G401 (cell line): ENCODE results near the gene CNFN. TPM values are rescaled to one million over a fixed set of nuclear protein-coding genes. Genes with fewer than 3 reads are reported as not detected.

ENCODE experiments used
- total RNA-seq: library from RNA; depleted of rRNA; stranded (reverse); fragments of >200 nt; shearing (Covaris generic); gene quantifications from 2 replicates; pipeline ENCODE4 v1.2.3, GENCODE V29; 2014; rRNA removed

Gene CNFN
- total RNA-seq, 1 experiment from 2014 or later: 3.9 TPM

Other genes starting within 250 kb of the CNFN start
- gene DEDD2, start 172.6 kb downstream of the CNFN start, total RNA-seq: 41.1 and 52.0 TPM in 2 replicates
- 7.9 and 13.6 TPM in 2 replicates for gene ZNF526, start 170.0 kb downstream of the CNFN start, total RNA-seq
- 30.0 and 37.1 TPM in 2 replicates for gene GSK3A, start 147.7 kb downstream of the CNFN start, total RNA-seq
- gene ERF, start 135.2 kb downstream of the CNFN start, total RNA-seq: 157 and 165 TPM in 2 replicates
- 14.3 and 21.2 TPM in 2 replicates for gene CIC, start 121.0 kb downstream of the CNFN start, total RNA-seq
- 1.8 and 2.1 TPM in 2 replicates for gene PRR19, start 88.2 kb downstream of the CNFN start, total RNA-seq
- gene PAFAH1B3, start 87.7 kb downstream of the CNFN start, total RNA-seq: 151 and 170 TPM in 2 replicates
- gene TMEM145, start 77.0 kb downstream of the CNFN start, total RNA-seq: not detected in 2 replicates
- gene MEGF8, start 64.7 kb downstream of the CNFN start, total RNA-seq: 27.5 and 41.5 TPM in 2 replicates
- gene LIPE, start 37.1 kb upstream of the CNFN start, total RNA-seq: 26.5 and 29.0 TPM in 2 replicates
- gene CXCL17, start 52.6 kb upstream of the CNFN start, total RNA-seq: not detected in 2 replicates
- 0.31 and 1.3 TPM in 2 replicates for gene CEACAM1, start 138.2 kb upstream of the CNFN start, total RNA-seq
- 0.61 and 2.7 TPM in 2 replicates for gene CEACAM8, start 204.6 kb upstream of the CNFN start, total RNA-seq